HG03280 (cell line): ENCODE results near the gene FMN1.
A peak's percentile ranks its signal among the peaks of the same experiment; 100 is the strongest.

Source experiments
- ATAC-seq: cut with Tn5 transposase; IDR thresholded peaks from one replicate; pipeline ENCODE4 v1.9.1; 2021; ENCODE audit warnings: mild to moderate bottlenecking, moderate library complexity; ENCODE audit not compliant: unreplicated experiment

FMN1 gene

DNA sequence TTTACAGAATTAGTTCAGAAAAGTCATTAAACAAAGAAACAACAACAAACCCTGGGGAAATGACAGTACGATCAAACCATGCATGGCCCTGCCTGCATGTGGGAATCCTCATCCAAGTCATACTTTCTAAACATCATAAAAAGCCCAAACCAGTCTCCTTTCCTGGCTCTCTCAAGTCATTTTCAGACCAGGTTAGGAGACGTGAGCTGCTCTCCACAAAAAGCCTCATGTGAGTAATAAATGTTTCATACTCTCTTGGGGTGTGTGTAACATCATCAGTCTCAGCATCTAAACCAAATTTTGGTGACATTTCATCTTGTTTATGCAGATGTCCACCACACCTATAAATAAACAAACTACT, 457.8 kb downstream of the FMN1 start:
- ATAC-seq, result no peak

GRCh38 chr15:32735989-32736700, 458.4 kb downstream of the FMN1 start:
- ATAC-seq, result no peak

- no peak for ATAC-seq
Observed at GRCh38 chr15:32733281-32733680, 461.2 kb downstream of the FMN1 start.

- ATAC-seq, result no peak
Observed at GRCh38 chr15:32732574-32733157, 461.8 kb downstream of the FMN1 start.

DNA sequence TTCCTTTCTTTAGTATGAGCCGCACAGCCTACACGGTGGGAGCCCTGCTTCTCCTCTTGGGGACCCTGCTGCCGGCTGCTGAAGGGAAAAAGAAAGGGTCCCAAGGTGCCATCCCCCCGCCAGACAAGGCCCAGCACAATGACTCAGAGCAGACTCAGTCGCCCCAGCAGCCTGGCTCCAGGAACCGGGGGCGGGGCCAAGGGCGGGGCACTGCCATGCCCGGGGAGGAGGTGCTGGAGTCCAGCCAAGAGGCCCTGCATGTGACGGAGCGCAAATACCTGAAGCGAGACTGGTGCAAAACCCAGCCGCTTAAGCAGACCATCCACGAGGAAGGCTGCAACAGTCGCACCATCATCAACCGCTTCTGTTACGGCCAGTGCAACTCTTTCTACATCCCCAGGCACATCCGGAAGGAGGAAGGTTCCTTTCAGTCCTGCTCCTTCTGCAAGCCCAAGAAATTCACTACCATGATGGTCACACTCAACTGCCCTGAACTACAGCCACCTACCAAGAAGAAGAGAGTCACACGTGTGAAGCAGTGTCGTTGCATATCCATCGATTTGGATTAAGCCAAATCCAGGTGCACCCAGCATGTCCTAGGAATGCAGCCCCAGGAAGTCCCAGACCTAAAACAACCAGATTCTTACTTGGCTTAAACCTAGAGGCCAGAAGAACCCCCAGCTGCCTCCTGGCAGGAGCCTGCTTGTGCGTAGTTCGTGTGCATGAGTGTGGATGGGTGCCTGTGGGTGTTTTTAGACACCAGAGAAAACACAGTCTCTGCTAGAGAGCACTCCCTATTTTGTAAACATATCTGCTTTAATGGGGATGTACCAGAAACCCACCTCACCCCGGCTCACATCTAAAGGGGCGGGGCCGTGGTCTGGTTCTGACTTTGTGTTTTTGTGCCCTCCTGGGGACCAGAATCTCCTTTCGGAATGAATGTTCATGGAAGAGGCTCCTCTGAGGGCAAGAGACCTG, 463.5 kb downstream of the FMN1 start:
- no peak for ATAC-seq

DNA sequence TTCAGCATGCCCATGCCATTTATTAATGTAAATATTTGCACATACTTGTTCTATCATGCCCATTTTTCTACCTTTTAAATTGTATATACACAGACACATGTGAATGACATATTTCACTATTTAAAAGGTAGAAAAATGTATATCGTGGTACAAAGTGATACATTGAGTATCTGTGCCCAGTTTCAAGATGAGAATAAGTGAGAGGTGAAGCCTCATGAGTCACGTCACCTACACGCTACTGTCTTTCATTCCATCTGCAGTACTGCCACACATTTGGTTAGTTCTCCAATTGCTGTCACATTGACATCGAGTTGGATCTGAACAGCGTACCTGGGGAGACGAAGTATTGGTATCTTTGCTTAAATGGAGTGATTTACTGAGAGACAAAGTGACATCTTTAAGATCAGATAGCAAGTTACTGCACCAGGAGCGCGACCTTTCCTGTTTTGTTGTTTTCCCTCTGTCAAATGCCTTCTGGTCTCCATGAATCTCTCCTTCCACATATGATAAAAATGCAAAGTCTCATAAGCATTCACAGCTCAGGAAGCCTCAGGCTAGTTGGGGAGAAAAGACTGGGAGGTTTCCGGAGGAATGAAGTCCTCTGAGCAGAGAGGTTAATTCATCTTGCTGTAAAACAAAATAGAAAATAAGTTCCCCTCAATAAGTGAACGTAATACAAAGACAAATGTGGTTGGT, 464.7 kb downstream of the FMN1 start:
- ATAC-seq, result no peak

DNA sequence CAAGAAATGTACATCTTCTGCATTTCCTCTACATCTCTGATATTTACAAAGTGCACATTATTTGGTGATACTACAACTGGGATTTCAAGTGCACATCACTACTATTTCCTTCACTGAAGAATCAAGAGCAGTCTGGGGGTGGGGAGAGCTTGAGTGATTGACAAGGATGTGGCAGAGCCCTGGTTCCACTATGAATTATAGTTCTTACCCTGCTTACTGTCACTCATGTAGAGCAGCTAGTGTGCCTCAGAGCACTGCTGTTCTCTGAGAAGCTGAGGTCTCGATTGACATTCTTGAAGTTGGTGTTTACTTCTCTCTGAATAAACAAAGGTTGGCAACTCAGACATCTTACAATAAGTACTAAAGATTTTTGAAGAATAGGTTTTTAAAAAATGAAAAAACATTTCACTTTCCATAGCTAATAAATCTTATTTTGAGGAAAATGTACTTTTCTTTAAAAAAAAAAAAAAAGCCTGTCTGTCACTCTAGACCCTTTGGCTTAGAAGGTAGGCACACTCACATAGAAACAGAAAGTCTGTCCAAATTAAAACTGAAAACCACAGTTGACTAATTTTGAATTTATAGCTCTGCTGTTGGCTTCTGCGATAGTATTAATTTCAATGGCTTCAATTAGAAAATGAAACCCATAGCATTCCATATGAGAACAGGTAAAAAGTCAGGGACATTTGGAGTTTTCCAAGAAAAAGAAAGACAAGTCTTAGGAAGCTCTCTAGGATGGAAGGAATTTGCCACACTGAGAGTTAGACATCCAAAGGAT, 471.2 kb downstream of the FMN1 start:
- ATAC-seq, result peak; percentile 74

DNA sequence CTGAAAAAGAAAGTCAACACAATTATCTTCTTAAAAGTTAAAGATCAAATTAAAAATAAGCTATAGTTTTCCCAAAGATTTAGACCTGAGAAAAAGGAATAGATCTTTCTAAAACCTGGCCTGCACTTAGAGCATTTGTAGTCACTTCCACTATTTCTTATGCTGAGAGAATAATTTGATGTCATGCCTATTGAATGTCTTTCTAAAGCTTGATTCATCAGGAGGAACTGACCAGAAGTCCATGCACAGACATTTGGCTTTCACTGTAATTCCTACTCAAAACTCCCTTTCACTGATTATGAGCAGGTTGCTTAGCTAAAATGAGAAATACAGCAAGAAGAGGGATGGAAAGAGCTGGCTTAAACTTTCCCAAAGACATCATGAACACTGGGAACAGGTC, 472.4 kb downstream of the FMN1 start:
- no peak for ATAC-seq

DNA sequence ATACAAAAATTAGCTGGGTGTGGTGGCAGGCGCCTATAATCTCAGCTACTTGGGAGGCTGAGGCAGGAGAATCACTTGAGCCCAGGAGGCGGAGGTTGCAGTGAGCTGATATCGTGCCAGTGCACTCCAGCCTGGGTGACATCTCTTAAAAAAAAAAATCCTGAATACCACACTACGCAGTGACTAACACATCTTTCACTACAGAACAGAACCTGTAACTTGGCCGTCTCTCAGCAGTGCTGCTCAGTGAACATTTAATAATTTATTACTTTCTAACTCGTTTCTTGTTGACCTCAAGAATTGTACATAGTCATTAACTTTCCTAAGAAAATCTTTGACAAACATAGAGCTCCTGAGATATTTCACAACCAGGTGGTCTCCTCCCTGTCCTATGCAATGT, 472.9 kb downstream of the FMN1 start:
- no peak for ATAC-seq

DNA sequence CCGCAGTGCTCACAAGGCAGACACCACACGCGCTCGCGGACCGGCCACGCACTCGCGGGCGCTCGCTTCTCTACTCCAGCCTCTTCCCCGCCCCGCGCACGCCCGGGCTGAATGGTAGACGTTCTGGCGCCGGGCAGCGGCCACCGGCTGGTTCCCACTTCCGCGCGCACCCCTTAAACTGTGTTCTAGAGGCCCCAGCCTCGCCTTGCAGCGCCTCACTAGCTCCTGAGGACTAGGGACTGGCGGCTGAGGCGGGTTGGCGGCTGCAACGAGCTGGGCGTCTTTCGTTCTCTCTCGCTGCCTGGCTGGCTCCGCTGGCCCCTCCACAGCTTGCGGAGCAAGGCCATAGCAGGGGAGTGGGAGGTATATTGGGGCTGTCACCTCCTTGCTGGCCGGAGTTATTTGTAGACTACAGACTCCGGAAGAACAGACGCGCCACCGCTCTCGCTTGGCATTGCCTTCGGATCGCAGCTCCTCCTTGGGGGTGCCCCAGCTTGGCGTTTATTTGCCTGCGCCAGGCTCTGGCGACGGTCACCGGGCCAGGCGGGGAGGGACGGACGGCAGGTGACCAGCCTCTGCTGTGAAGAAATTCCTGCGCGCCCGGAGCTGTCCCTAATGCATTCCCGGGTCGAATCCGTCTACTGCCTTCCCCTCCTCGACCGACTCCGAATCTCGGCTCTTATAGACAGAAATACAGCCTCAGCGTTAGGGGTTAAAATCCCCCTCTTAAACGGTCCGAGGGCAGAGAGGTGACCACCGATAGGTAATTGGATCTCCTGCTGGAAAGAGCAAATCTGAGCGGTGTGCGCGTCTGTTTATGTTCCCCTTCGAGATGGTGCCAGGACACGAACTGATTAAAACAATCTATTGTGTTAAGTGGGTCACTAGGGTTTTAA, 475.4 kb downstream of the FMN1 start:
- no peak for ATAC-seq

DNA sequence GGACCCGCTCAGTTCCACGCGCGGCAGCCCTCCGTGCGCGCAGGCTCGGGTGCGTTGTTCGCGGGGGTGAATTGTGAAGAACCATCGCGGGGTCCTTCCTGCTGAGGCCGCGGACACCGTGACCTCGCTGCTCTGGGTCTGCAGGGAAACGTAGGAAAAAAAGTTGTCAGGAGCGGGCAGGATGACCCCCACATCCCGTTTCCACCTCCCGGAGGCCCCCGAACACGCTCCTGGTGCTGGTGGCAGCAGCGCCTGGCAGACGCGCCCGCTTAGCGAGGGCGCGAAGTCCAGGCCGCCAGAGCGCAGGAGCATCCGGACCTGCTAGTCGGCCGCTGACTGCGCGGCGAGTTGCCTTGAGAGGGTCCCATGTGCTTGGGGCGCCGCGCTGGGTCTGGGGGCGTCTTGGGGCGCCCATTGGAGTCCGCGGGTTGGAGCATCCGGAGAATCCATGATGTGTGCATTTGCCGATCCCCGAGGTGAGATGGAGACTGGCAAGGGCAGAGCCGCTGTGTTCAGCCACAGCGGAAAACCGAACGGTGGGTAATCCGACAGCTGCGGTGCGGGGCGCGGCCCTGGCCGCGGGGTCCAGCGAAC, 476.2 kb downstream of the FMN1 start:
- ATAC-seq, result no peak

DNA sequence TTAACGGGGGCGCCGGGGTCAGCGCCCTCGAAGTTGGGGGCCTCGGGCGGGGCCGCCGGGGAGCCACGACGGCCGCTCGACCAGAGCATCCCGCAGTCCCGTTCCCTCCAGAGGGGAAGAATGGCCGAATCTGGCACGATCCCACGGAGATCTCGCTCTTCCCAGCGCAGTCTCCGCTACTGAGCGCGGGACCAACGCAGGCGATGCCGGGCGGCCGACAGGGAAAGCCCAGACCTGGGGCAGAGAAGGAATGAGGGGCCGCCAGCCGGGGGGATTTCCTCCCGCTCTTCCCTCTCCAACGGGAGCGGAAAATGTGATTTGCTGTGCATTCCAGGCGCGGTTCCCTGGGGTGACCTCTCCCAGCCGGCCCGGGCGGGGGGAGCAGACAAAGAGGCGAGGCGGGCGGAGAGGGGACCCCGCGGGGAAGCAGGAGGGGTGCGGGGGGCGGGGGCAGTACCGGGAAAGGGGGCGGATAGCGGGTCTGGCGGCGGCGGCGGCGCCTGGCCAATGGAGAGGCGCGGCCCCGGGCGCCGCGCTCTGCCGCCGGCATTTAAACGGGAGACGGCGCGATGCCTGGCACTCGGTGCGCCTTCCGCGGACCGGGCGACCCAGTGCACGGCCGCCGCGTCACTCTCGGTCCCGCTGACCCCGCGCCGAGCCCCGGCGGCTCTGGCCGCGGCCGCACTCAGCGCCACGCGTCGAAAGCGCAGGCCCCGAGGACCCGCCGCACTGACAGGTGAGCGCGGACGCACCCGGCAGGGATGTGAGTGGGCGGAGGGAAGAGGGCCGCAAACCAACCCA, 476.9 kb downstream of the FMN1 start, which contains the start of gene GREM1:
GREM1 (plus strand) TSS at position 579 of the 801 bp plus-strand sequence. CDS start 12,687 bp downstream, outside the sequence.
- ATAC-seq, result no peak

DNA sequence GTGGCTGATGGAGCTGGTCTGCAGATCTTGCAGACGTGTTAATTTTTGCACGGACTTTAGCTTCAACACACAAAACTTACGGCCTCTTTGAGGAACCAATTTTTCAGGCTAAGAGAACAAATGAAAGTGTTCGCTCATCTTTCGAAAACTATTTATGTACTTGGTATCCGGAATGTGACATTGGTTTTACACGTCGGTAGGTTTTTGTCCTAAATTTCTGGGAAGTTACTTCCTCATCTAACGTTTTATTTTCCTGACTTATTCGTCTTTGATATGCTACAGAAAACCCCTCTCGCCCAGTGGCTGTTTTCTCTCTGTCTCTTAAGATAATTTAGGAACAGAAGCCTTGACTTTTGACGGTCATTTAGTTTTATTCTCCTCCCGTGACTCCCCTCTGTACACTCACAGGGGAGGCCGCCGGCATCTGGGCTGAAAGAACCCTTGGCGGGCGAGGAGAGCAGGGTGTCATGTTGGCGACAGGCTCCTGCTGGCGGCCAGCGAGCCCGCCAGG, 477.5 kb downstream of the FMN1 start:
- ATAC-seq, result no peak

GRCh38 chr15:32716216-32716914, 478.1 kb downstream of the FMN1 start:
- no peak for ATAC-seq
